Astrocyte of the cerebellum (primary cell): ENCODE data around the gene TPRG1L.

Experiments used
- DNase-seq: peaks from one replicate; pipeline ENCODE4 v3.0.0-alpha.2; 2011; ENCODE audit warnings: low read depth
- H3K4me3 ChIP-seq: 2 replicates; pipeline ENCODE4 v1.5.1; 2011; ENCODE audit warnings: mild to moderate bottlenecking, low read depth, low read length, moderate library complexity
- CTCF ChIP-seq: IDR thresholded peaks from 2 replicates; pipeline ENCODE4 v1.5.1; 2012; ENCODE audit warnings: low read length, low read depth, moderate library complexity, mild to moderate bottlenecking; ENCODE audit errors: missing control alignments
- in situ Hi-C: cut with HindIII; loops from 2 replicates; pipeline ENCODE4 v1.10.0; 2017; ENCODE audit warnings: low sequenced_read_pairs

TPRG1L gene

GRCh38 chr1:3603571-3604467, 21.0 kb upstream of the TPRG1L start:
- no peak for TF ChIP-seq CTCF
- in situ Hi-C loops: no loop called here
- no peak for DNase-seq
- no peak overlapping the region for H3K4me3 ChIP-seq

GRCh38 chr1:3604468-3604974, 20.3 kb upstream of the TPRG1L start:
- H3K4me3 ChIP-seq: no peak overlapping the region
- DNase-seq: no peak
- in situ Hi-C loops: no loop called here
- no peak for TF ChIP-seq CTCF

GRCh38 chr1:3604997-3605823, 19.6 kb upstream of the TPRG1L start:
- no peak for DNase-seq
- in situ Hi-C loops: no loop called here
- TF ChIP-seq CTCF: no peak
- H3K4me3 ChIP-seq: no peak overlapping the region

GRCh38 chr1:3606779-3607702, 17.8 kb upstream of the TPRG1L start:
- in situ Hi-C loops: no loop called here
- no peak overlapping the region for H3K4me3 ChIP-seq
- TF ChIP-seq CTCF: no peak
- no peak for DNase-seq

- in situ Hi-C loops: no loop called here
- no peak for TF ChIP-seq CTCF
- no peak for DNase-seq
- H3K4me3 ChIP-seq: no peak overlapping the region
Measured at GRCh38 chr1:3607703-3608065, 17.1 kb upstream of the TPRG1L start.

GRCh38 chr1:3608154-3608553, 16.7 kb upstream of the TPRG1L start:
- in situ Hi-C loops: no loop called here
- TF ChIP-seq CTCF: no peak
- DNase-seq: no peak
- H3K4me3 ChIP-seq: no peak overlapping the region
